ENCODE results near the gene ZSCAN21. TPM values are rescaled to one million over a fixed set of nuclear protein-coding genes. Genes with fewer than 3 reads are reported as not detected.

The ZSCAN21 gene
- polyA plus RNA-seq, 3 donors, result 1.5 to 4.6 (median 4.4) TPM

DNA sequence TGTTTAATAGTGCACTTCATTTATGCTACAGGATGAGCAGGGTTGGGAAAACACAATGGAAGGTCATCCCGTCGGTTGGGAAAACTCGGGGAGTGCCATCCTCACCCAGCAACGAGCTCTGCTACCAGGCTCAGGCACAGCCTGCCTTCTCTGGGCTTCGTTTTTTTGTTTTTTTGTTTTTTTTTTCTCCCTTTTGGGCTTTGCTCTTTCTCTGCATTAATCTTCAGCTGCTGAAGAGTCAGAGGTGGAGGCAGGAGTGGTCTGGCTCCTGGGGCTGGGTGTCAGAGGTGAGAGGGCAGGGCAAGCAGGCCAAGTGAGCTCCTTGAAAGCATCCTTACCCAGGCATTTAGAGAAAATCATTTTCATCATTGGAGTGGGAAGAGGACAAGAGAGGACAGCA is 20.4 kb downstream of the ZSCAN21 start:
- no peak overlapping the region for H2AFZ ChIP-seq (ENCODE audit: insufficient read depth, low read depth, low read length, poor library complexity, severe bottlenecking)
- peaks cover 52 to 74% of the 10 kb centered on the region in 2 donors for H3K36me3 ChIP-seq (replicated peaks in 1 of 2; ENCODE audit: control insufficient read depth in 1 of 2, insufficient read depth in 2 of 2, low read length in 2 of 2)
- H3K4me1 ChIP-seq (ENCODE audit: control insufficient read depth in 1 of 2, insufficient read depth in 2 of 2, low read length in 2 of 2), result no peaks in the 10 kb centered on the region
- H3K4me2 ChIP-seq (replicated peaks; ENCODE audit: extremely low read depth, low read length, poor library complexity, severe bottlenecking), result no peak overlapping the region
- no peaks in the 10 kb centered on the region for H4K20me1 ChIP-seq (ENCODE audit: insufficient read depth, low read length)
- Mint-ChIP-seq H3K9me3 (peaks cover 29 to 43% (median 36%) of the 10 kb centered on the region in 7 donors), H3K27ac (peak overlapping the region in 1 of 7 donors; percentile 27), H3K27me3 (ENCODE audit: low read depth in 3 of 3) (peaks cover 0 to 6% (median 0%) of the 10 kb centered on the region in 3 donors), H3K4me1 (no peaks in the 10 kb centered on the region), H3K4me3 (no peak overlapping the region), H3K36me3 (peaks cover 56 to 77% of the 10 kb centered on the region in 2 donors)
- TF ChIP-seq, protein P1, sequence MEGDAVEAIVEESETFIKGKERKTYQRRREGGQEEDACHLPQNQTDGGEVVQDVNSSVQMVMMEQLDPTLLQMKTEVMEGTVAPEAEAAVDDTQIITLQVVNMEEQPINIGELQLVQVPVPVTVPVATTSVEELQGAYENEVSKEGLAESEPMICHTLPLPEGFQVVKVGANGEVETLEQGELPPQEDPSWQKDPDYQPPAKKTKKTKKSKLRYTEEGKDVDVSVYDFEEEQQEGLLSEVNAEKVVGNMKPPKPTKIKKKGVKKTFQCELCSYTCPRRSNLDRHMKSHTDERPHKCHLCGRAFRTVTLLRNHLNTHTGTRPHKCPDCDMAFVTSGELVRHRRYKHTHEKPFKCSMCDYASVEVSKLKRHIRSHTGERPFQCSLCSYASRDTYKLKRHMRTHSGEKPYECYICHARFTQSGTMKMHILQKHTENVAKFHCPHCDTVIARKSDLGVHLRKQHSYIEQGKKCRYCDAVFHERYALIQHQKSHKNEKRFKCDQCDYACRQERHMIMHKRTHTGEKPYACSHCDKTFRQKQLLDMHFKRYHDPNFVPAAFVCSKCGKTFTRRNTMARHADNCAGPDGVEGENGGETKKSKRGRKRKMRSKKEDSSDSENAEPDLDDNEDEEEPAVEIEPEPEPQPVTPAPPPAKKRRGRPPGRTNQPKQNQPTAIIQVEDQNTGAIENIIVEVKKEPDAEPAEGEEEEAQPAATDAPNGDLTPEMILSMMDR (IDR thresholded peaks at IDR 0.05), result no peak
- no peaks in the 10 kb centered on the region for H3K79me2 ChIP-seq (ENCODE audit: insufficient read depth, low read length)
- no peaks in the 10 kb centered on the region for H3K27me3 ChIP-seq (ENCODE audit: control insufficient read depth in 2 of 2, insufficient read depth in 2 of 2, low read length in 2 of 2)
- peaks cover 38 to 40% of the 10 kb centered on the region in 2 donors for H3K9me3 ChIP-seq (replicated peaks in 1 of 2; ENCODE audit: control insufficient read depth in 1 of 2, insufficient read depth in 1 of 2, low read length in 2 of 2)
- no peak for DNase-seq
- no peak overlapping the region for H3K27ac ChIP-seq (ENCODE audit: low read depth in 1 of 2, low read length in 2 of 2)
- intact Hi-C loops (cut with micrococcal nuclease), result no loop called here
- no peak overlapping the region for H3K9ac ChIP-seq (ENCODE audit: insufficient read depth, low read length, poor library complexity, severe bottlenecking)
- H3K4me3 ChIP-seq (replicated peaks in 1 of 3; ENCODE audit: low read depth in 2 of 3, low read length in 3 of 3), result no peak overlapping the region
- WGBS (ENCODE audit: insufficient coverage), result 92% methylated on average over 5 of the region's 5 CpGs

DNA sequence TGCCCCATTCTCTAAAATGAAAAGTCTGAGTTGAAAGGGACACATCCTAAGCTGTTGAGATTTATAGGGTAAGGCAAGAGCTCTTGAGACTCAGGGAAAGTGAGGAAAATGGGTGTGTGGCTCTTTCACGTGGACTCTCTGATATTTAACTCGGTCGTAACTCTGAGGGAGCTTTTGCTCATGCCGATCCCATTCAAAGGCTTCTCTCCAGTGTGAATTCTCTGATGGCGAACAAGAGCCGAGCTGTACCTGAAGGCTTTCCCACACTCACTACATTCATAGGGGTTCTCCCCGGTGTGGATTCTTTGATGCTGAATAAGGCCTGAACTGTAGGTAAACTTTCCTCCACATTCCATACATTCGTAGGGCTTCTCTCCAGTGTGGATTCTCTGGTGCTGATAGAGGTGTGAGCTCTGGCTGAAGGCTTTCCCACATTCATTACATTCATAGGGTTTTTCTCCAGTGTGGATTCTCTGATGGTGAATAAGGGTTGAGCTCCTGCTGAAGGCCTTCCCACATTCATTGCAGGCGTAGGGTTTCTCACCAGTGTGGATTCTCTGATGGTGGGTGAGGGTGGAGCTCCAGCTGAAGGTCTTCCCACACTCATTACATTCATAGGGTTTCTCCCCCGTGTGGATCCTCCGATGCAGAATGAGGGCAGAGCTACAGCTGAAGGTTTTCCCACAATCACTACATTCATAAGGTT is 21.6 kb downstream of the ZSCAN21 start:
- no peak overlapping the region for H2AFZ ChIP-seq (ENCODE audit: insufficient read depth, low read depth, low read length, poor library complexity, severe bottlenecking)
- no peak overlapping the region for H3K27ac ChIP-seq (ENCODE audit: low read depth in 1 of 2, low read length in 2 of 2)
- TF ChIP-seq, protein P1 (IDR thresholded peaks at IDR 0.05), result no peak
- H3K9me3 Mint-ChIP-seq, result peaks cover 31 to 48% (median 36%) of the 10 kb centered on the region in 7 donors
- H3K36me3 Mint-ChIP-seq, result peaks cover 67 to 84% of the 10 kb centered on the region in 2 donors
- H3K36me3 ChIP-seq (replicated peaks in 1 of 2; ENCODE audit: control insufficient read depth in 1 of 2, insufficient read depth in 2 of 2, low read length in 2 of 2), result peaks cover 63 to 78% of the 10 kb centered on the region in 2 donors
- no peak overlapping the region for H3K4me3 Mint-ChIP-seq
- H4K20me1 ChIP-seq (ENCODE audit: insufficient read depth, low read length), result no peaks in the 10 kb centered on the region
- peak overlapping the region in 1 of 3 experiments; percentile 12 for H3K4me3 ChIP-seq (replicated peaks in 1 of 3; ENCODE audit: low read depth in 2 of 3, low read length in 3 of 3)
- H3K79me2 ChIP-seq (ENCODE audit: insufficient read depth, low read length), result no peaks in the 10 kb centered on the region
- no peaks in the 10 kb centered on the region for H3K4me1 ChIP-seq (ENCODE audit: control insufficient read depth in 1 of 2, insufficient read depth in 2 of 2, low read length in 2 of 2)
- no peak overlapping the region for H3K9ac ChIP-seq (ENCODE audit: insufficient read depth, low read length, poor library complexity, severe bottlenecking)
- H3K4me2 ChIP-seq (replicated peaks; ENCODE audit: extremely low read depth, low read length, poor library complexity, severe bottlenecking), result no peak overlapping the region
- H3K4me1 Mint-ChIP-seq, result no peaks in the 10 kb centered on the region
- H3K27ac Mint-ChIP-seq, result no peak overlapping the region
- WGBS (ENCODE audit: insufficient coverage), result no CpG with 5 or more reads among the region's 11 CpGs
- no peak for DNase-seq
- peaks cover 0 to 6% (median 0%) of the 10 kb centered on the region in 3 donors for H3K27me3 Mint-ChIP-seq (ENCODE audit: low read depth in 3 of 3)
- H3K9me3 ChIP-seq (replicated peaks in 1 of 2; ENCODE audit: control insufficient read depth in 1 of 2, insufficient read depth in 1 of 2, low read length in 2 of 2), result peaks cover 38 to 40% of the 10 kb centered on the region in 2 donors
- H3K27me3 ChIP-seq (ENCODE audit: control insufficient read depth in 2 of 2, insufficient read depth in 2 of 2, low read length in 2 of 2), result no peaks in the 10 kb centered on the region
- intact Hi-C loops (cut with micrococcal nuclease), result no loop called here
